Stimulated activated CD8-positive, alpha-beta memory T cell treated with anti-CD3 and anti-CD28 coated beads, Interleukin-12 subunit alpha, Interleukin-12 subunit beta, amount 100 ng/mL, for 1 hour (primary cell): ENCODE measurements around the gene CHTF18.
"Not testable (repeated sequence)": the region's sequence is repeated elsewhere in the genome, so short reads cannot be mapped to it uniquely, and the experiment has no call there.

Source experiments
- DNase-seq: peaks from one replicate; pipeline ENCODE4 v3.0.0-alpha.2; 2020; ENCODE audit warnings: low read depth

Gene CHTF18

DNA sequence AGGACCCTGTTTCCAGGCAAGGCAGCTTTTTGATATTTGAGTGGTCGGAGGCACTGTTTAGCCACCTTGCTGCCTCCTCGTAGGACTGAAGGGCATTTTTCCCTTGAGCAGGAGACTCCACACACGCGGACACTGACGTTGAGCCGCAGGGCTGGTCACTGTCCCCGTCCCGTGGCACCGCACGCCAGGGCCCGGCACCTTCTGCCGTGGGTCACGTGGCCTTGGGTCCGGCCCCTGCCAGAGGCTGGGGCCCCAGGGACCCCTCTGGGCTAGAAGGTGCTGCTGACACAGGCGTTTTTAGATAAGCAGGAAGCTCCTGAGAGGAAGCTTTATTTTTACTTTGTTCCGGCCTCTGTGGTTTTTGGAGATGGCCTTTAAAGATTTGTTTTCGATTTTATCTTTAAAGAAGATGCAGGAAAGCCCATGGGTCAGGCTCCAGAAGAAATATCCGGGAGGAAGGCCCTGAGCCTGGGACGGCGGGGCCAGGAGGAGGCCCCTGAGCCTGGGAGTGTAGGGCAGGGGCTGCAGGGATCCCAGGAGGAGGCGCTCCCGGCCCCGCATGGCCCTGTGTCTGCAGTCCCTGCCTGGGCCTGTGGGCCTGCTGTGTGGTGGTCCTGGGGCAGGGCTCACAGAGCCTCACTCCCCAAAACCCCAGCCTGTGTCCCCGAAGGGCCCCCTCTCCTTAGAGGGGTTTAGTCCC lies 42.6 kb downstream of the CHTF18 start:
- no peak for DNase-seq

DNA sequence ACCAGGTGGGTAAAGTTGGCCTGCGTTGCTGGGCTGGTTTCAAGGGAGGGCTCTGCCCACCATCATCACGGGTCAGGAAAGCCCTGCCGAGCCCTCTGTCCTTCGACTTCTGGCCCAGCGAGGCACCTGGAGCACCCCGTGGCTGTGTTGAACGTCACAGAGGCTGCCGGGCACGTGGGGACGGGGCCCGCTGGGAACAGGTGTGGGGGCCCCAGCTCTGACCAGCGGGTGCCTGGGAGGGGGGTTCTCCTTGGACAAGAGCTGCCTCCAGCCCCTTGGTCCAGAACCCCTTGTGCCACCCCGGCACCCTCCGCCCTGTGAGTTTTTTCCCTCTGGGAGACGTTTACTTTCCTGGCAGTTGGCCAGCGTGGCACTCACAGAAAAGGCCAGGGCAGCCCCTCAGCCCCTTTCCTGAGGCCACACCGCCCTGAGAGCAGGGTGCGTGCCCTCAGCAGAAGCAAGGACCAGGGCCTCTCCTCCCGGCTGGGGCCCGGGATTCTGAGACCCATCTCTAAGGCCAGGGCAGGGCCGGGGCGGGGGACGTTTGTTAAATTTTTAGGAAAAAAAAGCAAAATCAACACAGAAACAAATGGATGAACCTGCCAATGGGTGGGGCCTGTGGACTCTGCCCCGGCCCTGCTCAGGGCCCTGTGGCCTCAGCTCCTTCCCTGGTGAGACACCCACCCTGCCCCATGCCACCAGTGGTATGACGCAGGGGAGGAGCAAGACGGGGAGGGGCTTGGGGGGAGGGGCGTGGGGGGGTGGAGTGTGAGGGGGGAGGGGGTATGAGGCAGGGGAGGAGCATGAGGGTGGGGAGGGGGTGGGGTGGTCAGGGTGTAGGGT lies 43.4 kb downstream of the CHTF18 start:
- DNase-seq, result no peak

DNA sequence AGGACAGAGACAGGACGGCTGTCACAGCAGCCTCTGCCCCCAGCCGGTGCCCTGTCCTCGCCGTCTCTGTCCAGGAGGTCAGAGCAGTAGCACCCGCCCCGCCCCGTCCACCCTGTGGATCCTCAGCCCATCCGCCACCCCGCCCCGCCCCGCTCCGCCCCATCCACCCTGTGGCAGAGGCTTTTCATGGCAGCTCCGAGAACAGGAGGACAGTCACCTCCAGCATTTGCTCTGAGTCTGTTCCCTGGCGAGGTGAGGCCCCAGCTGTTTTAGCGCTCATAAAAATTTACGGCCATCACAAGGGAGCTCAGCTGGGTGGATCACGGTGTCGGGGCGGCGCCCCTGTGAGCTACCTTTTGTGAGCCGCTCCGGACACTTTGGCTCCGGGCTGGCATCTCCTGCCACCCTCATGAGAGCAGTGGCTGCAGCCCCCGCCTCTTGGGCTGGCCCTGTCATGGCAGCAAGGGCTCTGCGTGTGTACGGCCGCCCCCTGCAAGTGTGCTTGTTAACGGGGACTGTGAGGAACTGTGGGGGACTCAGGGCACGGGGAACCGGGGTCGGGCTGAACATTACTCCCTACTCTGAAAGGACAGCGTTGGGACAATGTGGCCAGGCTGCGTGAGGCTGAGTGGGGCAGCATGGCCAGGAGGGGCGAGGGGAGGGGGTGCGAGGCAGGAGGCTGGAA lies 44.4 kb downstream of the CHTF18 start:
- no peak for DNase-seq

- DNase-seq, result no peak
These were observed 45.0 kb downstream of the CHTF18 start for GRCh38 chr16:833411-833810.

GRCh38 chr16:835373-835772 lies 47.0 kb downstream of the CHTF18 start:
- DNase-seq, result no peak

DNA sequence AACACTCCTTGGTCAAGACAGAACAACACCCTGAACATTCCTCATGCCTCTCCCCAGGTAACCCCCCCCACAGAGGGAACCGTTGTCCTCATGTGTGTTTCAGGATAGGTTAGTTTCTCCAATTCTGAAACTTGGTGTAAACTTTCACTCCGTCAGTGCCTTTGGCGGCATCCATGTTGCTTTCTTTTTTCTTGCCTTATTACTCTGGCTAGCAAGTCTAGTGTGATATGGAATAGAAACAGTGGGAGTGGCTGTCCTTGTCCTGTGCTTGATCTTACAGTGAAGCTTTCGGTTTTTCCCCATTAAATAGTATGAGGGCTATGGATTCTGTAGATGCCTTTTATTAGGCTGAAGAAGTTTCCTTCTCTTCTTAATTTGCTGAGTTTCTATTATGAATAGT lies 47.8 kb downstream of the CHTF18 start:
- no peak for DNase-seq

DNA sequence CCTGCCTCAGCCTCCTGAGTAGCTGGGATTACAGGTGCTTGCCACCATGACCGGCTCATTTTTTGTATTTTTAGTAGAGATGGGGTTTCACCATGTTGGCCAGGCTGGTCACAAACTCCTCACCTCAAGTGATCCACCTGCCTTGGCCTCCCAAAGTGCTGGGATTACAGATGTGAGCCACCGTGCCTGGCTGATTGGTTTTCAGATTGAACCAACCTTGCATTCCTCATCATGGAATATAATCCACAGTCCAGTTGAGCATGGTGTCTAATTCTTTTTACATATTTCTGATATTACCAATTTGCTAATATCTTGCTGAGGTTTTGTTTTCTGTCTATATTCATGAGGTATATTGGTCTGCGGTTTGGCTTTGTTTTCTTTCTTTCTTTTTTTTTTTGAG lies 48.4 kb downstream of the CHTF18 start:
- DNase-seq, result not testable (repeated sequence)

DNA sequence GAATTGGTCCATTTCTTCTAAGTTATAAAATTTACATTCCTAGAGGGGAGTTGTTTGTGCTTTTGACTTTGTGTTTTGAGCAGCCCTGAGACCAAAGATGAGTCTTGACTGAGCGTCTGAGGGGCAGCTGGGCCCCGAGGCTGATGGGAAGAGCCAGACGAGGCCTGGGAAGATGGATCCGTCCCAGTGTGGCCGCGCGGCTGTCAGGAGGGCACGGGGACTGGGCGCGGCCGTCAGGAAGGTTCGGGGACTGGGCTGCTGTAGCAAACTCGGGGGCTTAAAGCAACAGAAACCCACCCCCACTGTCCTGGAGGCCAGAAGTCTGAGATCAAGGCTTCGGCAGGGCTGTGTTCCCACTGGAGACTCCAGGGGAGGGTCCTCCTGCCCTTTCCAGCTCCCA lies 50.3 kb downstream of the CHTF18 start:
- DNase-seq, result no peak

GRCh38 chr16:839643-840408 lies 51.4 kb downstream of the CHTF18 start:
- no peak for DNase-seq

DNA sequence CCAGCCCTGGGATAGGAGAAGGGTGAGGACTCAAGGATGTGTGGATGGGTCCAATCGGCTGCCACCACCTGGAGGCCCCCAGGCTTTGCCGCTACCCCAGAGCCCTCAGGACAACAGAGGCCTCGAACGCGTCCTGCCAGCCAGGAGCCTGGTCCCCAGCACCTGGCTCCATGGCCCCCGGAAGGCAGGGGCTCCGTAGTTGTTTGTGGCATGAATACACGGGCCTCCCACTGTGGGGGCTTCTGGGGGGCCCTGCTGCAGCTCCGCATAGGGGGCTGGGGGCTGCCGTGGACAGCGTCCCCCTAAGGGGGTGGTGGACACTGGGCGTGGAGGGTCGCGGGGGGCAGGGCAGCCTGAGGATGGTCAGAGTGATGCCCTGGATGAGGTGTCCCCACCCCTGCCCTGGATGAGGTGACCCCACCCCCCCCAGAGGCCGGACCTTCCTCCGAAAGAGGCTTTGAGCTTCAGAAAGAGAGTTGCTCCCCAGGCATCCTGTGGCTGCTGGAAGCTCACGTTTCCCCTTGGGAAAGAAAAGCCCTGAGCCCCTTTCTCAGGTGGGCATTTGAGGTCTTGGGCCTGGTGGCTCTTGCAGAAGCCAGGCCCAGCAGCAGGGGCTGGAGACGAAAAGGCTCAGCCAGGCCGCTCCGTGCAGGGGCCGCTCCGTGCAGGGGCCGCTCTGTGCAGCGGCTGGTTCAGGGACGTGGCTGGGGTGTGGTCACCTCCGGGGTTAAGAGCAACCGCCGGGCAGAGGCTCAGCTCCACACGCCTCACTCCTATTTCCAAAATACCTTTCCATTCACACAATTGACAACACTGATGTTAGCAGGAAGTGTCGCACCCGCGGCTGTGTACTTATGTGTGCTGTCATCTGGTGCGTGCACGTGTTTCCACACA lies 52.4 kb downstream of the CHTF18 start:
- no peak for DNase-seq

GRCh38 chr16:841455-842060 lies 53.1 kb downstream of the CHTF18 start:
- no peak for DNase-seq

DNA sequence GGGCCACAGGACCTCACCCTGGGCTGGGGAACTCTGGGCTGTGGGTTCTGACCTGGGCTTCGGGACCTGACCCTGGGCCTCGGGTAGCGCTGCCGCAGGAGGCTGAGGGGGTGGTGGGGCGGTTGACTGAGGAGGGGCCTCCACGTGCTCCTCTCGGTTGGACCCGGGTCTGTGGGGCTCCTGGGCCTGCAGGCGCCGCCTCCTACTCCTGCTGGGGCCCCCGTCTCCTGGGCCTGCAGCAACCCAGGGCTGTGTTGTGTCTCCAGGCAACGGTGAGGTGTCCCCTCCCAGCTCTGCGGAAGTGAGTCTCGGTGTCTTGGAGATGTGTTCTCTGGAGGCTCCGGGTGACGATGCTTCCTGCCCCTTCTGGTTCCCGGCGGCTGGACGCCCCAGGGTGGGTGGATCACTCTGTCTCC lies 53.6 kb downstream of the CHTF18 start:
- DNase-seq, result no peak

- no peak for DNase-seq
These were observed 54.5 kb downstream of the CHTF18 start for GRCh38 chr16:842711-843560.

GRCh38 chr16:843771-844170 lies 55.4 kb downstream of the CHTF18 start:
- no peak for DNase-seq

DNA sequence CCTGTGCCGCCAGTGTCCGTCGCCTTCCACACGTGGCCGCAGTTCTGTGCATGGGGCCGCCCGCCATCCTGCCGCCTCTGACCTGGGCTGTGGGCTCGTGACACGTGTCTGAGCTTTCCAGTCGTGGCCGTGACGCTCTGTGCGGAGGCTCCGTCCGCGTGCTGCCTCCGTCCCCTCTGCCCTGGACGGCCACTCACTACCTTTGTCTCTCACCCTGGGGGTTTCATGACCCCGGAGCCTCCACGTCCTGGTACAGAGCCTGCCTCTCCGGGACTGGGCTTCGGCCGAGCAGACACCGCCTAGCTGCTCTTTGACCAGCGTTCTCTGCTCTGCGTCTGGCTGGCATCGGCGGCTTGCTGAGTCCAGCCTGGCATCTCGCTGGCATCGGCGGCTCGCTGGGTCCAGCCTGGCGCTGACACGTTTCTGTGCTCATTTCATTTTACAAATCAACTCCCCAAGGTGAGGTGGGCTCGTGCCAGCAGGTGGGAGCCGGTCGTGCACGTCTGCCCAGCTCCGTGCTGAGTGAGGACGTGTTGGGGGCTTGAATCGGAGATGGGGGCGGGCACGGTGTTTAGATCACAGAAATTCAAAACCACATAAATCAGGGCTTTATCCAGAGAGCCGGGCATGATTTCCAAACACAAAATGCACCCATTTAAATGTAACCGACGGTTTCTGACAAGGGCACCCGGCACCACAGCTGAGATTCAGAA lies 56.4 kb downstream of the CHTF18 start:
- DNase-seq, result no peak

DNA sequence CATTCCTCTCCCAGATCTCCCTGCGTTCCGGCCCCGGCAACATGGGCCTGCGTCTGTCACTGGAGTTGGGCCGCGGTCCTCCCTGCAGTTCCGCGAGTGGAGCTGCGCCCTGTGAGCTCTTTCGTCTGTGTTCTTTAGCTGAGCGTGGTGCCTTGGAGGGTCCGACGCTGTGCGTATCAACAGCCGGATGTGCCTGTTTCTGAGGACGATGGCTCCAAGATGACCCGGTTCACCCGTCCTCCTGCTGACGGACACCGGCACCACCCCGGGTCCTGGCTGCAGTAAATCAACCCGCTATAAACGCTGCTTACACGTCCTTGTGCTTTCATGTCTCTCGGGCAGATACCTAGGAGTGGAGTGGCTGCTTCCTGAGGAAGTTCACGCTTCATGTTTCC lies 56.9 kb downstream of the CHTF18 start:
- DNase-seq, result no peak

- no peak for DNase-seq
These were observed 58.7 kb downstream of the CHTF18 start for GRCh38 chr16:847151-847550.
